HG02642 (cell line): ENCODE measurements around the gene PLD3.
"Not testable (repeated sequence)": the region's sequence is repeated elsewhere in the genome, so short reads cannot be mapped to it uniquely, and the experiment has no call there.

Source experiments
- ATAC-seq: cut with Tn5 transposase; IDR thresholded peaks from one replicate; pipeline ENCODE4 v1.9.1; 2021; ENCODE audit warnings: mild to moderate bottlenecking; ENCODE audit not compliant: unreplicated experiment, poor library complexity

Gene PLD3

DNA sequence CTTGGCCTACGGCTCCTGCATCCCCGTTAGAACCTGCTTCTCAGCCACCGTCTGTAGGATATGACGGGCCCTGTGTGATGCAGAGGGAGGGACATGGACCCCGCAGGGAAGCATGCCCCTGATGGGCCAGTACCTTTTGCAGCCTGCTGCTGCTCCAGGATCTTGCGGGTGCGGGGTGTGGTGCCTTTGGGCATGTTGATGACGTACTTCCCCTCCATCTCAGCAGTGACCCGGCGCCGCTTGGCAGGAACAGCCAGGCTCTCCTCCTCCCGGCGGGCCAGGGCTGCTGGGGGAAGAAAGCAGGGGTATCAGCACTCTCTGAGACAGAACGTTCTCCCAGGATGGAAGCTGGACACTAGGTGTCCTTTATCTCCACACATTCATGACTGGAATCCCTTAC lies 22.3 kb upstream of the PLD3 start:
- ATAC-seq = no peak

- no peak for ATAC-seq
Measured at GRCh38 chr19:40331052-40331451, 17.4 kb upstream of the PLD3 start.

- ATAC-seq = no peak
Measured at GRCh38 chr19:40332669-40333068, 15.8 kb upstream of the PLD3 start.

DNA sequence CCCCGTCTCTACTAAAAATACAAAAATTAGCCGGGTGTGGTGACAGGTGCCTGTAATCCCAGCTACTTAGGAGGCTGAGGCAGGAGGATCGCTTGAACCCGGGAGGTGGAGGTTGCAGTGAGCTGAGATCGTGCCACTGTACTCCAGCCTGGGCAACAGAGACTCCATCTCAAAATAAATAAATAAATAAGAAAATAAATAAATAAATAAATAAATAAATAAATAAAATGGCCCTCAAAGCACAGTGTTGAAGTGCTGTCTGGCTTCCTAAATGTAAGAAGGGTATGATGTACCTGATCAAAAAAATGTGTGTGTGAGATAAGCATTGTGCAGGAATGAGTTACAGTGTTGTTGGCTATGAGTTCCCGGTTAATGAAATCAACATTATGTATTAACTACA lies 15.4 kb upstream of the PLD3 start:
- not testable (repeated sequence) for ATAC-seq

DNA sequence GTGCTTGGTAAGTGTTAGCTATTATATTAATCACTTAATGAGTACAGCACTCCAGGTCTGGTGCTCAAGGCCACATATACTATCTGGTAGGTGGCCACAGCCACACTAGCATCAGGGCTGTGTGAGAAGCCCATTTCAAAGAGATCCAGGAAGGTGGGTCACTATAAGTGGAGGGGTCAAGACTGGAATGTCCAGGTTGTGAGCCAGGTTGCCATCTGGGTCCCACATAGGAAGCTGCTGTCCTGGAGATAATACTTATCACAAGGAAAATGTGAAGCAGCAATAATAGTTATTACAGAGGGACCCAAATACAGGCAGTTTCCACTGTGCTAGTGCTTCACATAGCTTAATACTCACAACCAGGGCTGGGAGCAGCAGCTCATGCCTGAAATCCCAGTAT lies 13.4 kb upstream of the PLD3 start:
- no peak for ATAC-seq

DNA sequence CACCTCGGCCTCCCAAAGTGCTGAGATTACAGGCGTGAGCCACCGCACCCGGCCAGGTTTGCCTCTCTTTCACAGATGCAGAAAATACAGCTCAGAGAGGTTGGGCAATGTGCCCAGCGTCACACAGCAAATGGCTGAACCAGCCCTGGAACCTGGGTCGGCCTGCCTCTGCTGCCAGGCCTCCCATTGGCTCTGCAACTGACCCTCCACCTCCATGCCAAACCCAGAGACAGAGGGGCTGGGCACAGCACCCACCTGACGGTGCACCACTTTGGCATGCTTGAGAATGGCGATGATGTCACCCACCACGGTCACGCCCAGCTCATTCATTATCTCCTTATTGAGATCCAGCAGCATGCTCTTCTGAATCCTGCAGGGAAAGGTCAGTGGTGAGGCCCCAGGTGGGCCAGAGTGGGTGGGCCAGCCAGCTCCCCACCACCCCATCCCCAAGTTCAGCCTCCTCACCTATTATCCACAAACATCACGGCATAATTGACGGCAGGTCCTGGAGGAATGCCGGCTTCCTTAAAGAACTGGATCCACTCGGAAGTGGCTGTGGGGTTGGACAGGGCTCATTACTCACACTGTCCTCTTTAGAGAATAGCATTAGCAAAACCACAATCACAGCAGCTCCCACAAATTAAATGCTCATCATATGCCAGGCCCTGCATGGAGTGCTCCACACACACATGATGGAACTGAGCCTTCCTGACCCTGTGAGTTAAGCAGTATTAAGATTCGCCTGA lies 12.5 kb upstream of the PLD3 start:
- ATAC-seq = no peak

DNA sequence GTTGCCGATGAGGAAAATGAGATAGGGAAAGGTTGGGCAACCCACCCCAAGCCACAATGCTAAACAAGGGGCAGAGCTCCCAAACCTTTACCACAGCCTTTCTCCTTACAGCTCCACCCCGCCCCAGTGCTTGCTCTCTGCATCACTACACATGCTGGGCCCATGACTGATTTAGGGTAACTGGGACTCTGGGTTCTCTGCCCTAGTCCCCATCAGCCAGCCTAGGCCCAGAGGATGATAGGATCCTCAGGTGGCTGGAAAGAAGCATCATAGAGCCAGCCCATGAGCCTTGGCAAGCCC lies 11.9 kb upstream of the PLD3 start:
- ATAC-seq = no peak

- no peak for ATAC-seq
Measured at GRCh38 chr19:40337107-40337506, 11.4 kb upstream of the PLD3 start.

DNA sequence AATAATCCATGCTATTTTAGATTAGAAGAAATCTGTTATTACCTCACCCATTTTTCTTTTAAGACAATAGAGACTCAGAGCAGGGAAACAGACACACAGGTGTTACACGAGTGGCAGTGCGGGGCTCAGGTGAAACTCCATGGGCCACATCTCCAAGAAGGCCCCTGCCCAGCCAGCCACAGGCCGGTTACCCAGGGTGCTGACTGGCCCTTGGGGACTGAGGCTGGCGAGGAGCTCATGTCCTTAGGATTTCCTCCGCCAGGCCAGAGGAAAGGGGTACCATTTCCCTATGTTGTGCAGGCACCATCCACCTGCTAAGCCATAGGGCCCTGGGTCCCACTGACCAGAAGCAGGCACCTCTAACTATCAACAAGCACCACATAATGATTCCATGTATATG lies 10.9 kb upstream of the PLD3 start:
- ATAC-seq = no peak

DNA sequence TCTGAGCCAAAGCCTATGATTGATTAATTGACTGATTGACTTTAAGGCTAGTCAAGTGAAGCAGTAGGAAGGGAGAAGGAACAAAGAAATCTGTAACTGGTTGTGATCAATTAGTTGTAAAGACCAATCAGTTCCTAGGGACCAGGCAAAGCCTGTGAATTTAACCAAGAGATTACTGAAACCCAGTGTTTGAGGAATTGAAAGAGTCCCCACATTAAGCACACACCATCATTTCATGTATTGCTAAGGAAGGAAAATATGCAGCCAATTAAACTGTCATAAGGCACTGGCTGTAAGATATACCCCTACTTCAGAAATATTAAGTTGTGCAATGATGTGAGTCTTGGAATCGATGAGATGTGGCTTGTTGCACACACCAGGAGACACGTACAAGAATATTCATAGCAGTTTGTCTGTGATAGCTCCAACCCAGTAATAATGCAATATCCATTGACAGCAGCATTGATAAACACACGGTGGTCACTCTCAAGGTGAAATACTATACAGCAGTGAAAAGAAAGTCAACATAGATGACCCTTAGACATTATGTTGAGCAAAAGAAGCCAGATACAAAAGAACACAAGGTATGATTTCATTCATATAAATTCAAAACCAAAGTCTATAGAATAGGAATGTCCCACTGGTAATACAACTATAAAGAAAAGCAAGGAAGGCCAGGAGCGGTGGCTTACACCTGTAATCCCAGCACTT lies 9.3 kb upstream of the PLD3 start:
- no peak for ATAC-seq

DNA sequence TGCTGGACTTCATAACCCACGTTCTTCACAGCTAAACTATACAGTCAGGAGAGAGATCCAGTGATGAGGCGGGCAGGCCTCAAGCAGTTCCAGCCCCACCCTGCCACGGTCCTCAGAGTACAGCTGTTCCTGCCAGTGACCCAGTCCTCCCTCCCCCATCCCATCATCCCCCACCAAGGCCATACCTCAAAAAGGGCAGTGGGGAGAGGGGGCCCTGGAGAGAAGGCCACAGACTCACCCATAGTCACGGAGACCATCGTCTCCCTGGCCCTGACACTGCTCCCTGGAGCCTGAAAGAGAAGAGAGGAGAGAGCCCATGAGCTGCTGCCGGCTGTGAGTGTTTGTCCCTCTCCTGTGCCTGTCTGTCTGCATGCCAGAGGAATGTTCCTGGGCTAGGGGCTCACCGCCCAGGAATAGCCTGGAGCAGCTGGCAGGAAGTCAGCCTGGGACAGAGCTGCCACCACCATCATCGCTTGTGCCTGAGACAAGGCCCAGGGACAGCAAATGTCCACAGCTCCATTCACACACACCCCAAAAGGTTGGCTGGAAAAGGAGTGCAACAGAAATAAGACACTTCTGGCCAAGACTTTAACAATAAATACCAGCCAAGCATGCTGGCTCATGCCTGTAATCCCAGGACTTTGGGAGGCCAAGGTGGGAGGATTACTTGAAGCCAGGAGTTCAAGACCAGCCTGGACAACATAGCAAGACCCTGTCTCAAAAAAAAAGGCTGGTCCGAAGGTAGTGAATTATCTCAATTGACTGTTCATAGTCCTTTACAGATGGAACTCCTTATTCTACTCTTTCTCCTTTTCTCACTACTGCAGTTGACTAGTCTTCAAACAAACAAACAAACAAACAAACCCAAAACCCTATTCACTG lies 6.7 kb upstream of the PLD3 start:
- ATAC-seq = no peak

GRCh38 chr19:40342644-40343311 lies 5.7 kb upstream of the PLD3 start:
- ATAC-seq = no peak

- no peak for ATAC-seq
Measured at GRCh38 chr19:40344422-40344821, 4.1 kb upstream of the PLD3 start.

DNA sequence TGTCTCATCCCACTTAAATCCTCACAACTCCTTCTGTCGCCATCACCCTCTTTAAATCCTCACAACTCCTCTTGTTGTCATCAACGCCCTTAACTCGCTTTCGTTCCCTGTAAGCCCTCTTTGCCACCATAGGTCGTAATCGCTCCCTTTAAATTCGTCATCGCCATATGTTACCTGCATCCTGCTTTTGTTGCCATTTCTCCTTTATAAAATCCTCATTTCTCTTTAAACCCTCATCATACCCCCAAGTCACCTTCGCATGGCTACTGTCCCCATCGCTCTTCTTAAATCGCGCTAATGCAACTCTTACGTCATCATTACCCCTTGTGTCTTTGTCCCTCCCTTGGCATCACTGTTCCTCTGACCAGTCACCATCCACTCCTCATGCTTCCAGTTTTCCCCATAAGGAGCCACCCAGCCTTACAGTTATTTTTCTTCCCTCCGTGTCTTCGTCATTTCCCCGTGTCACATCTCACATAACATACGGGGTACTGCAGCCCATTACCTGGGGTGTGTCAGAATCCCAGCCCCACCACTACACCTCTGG lies 539 bp downstream of the PLD3 start:
- ATAC-seq = no peak

GRCh38 chr19:40355975-40356680 lies 7.6 kb downstream of the PLD3 start:
- no peak for ATAC-seq

DNA sequence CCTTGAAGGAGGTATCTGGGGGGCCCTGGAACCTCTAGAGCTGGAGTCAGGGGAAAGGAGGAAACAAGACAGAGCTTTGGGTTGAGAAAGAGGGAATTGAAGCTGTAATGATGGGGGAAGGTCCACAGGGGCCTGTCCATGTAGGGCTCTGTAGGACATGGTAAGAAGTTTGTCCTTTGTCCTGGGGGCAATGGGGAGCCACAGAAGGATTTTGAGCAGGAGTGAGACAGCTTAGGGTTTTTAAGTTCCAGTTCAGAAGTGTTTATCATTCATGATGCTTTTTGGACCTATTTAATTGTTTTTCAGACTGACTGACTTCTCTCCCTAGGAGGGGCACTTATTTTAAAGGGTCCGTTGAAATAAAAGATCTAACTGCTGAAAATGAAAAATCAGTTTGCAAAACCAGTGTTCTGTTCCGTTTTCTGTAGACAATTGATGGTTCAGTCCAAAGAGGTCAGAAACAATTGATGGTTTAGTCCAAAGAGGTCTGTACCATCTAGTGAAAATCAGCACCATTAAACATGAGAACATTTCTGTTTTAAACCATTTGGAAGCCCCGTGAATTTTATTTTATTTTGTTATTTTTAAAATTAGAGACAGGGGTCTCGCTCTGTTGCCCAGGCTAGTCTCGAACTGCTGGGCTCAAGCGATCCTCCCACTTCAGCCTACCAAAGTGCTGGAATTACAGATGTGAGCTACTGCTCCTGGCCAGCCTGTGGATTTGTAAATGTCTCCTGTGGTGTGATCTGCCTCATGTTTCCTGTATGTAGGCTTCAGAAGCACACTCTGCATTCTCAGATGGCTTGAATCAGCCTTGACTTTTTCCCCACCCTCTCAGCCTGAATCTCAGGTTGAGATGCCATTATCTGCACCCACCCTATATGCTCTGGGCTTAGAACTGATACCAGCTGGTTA lies 8.4 kb downstream of the PLD3 start:
- no peak for ATAC-seq

- ATAC-seq = no peak
Measured at GRCh38 chr19:40357640-40358039, 9.1 kb downstream of the PLD3 start.

- ATAC-seq = no peak
Measured at GRCh38 chr19:40358773-40359172, 10.3 kb downstream of the PLD3 start.
